ENCODE results near the gene ALKBH3. TPM values are rescaled to one million over a fixed set of nuclear protein-coding genes. Genes with fewer than 3 reads are reported as not detected.

ALKBH3 gene
- total RNA-seq, 1 donor from 2014 or later = 27.3 TPM

DNA sequence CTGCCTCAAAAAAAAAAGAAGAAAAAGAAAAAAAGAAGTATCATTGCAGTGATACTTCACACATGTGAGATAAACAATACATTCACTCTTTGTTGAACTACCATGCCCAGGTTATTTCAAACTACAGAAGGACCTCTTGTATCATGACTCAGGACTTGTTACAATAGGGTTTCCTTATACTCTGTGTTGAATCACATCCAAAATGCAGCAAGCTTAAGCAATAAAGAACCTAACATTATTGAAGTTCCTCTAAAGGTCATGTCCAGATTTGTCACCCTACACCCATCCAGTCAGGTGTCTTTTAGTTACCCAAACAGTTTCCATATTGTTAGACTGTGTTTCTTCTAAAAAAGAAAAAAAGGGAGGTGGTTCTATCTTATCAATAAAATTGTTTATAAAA lies 26.9 kb upstream of the ALKBH3 start:
- no peaks in the 10 kb centered on the region for H3K9me3 Mint-ChIP-seq (ENCODE audit: unreplicated experiment)
- H3K4me3 Mint-ChIP-seq (ENCODE audit: unreplicated experiment) = no peak overlapping the region
- no peak overlapping the region for H3K27ac Mint-ChIP-seq (ENCODE audit: unreplicated experiment)
- TF ChIP-seq, protein P1, sequence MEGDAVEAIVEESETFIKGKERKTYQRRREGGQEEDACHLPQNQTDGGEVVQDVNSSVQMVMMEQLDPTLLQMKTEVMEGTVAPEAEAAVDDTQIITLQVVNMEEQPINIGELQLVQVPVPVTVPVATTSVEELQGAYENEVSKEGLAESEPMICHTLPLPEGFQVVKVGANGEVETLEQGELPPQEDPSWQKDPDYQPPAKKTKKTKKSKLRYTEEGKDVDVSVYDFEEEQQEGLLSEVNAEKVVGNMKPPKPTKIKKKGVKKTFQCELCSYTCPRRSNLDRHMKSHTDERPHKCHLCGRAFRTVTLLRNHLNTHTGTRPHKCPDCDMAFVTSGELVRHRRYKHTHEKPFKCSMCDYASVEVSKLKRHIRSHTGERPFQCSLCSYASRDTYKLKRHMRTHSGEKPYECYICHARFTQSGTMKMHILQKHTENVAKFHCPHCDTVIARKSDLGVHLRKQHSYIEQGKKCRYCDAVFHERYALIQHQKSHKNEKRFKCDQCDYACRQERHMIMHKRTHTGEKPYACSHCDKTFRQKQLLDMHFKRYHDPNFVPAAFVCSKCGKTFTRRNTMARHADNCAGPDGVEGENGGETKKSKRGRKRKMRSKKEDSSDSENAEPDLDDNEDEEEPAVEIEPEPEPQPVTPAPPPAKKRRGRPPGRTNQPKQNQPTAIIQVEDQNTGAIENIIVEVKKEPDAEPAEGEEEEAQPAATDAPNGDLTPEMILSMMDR (IDR thresholded peaks at IDR 0.05; ENCODE audit: unreplicated experiment) = no peak
- no peaks in the 10 kb centered on the region for H3K27me3 Mint-ChIP-seq (ENCODE audit: unreplicated experiment)
- DNase-seq (ENCODE audit: low spot score) = no peak
- no peaks in the 10 kb centered on the region for H3K36me3 Mint-ChIP-seq (ENCODE audit: low read depth, unreplicated experiment)
- no peaks in the 10 kb centered on the region for H3K4me1 Mint-ChIP-seq (ENCODE audit: unreplicated experiment)

DNA sequence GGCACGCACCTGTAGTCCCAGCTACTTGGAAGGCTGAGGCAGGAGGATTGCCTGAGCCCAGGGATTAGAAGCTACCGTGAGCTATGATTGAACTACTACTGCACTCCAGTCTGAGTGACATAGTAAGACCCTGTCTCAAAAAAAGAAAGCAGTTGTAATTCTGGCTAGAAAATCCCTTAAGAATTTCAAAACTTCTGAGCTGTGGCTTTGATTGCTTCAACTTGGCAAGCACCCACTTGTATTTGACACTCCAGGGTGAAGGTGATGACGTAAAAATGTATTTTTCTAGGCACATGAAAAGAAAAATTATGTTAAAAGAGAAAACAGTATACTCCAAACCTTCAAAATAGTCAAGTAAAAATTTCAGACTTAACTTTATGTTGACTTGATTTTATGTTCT lies 23.6 kb upstream of the ALKBH3 start:
- H3K36me3 Mint-ChIP-seq (ENCODE audit: low read depth, unreplicated experiment) = peaks cover 6% of the 10 kb centered on the region
- H3K4me1 Mint-ChIP-seq (ENCODE audit: unreplicated experiment) = no peaks in the 10 kb centered on the region
- TF ChIP-seq, protein P1 (IDR thresholded peaks at IDR 0.05; ENCODE audit: unreplicated experiment) = no peak
- H3K27me3 Mint-ChIP-seq (ENCODE audit: unreplicated experiment) = no peaks in the 10 kb centered on the region
- H3K4me3 Mint-ChIP-seq (ENCODE audit: unreplicated experiment) = no peak overlapping the region
- no peak overlapping the region for H3K27ac Mint-ChIP-seq (ENCODE audit: unreplicated experiment)
- DNase-seq (ENCODE audit: low spot score) = no peak
- H3K9me3 Mint-ChIP-seq (ENCODE audit: unreplicated experiment) = no peaks in the 10 kb centered on the region

DNA sequence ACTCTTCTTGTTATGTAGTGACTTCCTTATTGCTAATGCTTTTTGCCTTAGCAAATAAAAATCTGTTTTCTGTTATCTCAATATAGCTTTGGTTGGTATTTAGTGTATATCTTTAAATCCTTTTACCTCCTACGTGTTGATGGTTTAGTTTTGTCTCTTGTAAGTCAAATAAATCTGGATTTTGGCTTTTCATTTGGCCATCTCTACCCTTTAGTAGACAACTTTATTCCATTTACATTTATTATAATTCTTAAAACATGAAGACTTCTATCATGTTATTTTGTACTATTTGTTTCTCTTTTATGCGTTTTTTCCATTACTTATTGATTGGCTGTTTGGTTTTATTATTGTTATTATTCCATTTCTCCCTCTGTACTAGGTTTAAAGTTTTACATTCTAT lies 19.5 kb upstream of the ALKBH3 start:
- H3K36me3 Mint-ChIP-seq (ENCODE audit: low read depth, unreplicated experiment) = peaks cover 6% of the 10 kb centered on the region
- no peak for DNase-seq (ENCODE audit: low spot score)
- H3K27ac Mint-ChIP-seq (ENCODE audit: unreplicated experiment) = no peak overlapping the region
- H3K4me1 Mint-ChIP-seq (ENCODE audit: unreplicated experiment) = no peaks in the 10 kb centered on the region
- TF ChIP-seq, protein P1 (IDR thresholded peaks at IDR 0.05; ENCODE audit: unreplicated experiment) = no peak
- no peak overlapping the region for H3K4me3 Mint-ChIP-seq (ENCODE audit: unreplicated experiment)
- H3K27me3 Mint-ChIP-seq (ENCODE audit: unreplicated experiment) = no peaks in the 10 kb centered on the region
- H3K9me3 Mint-ChIP-seq (ENCODE audit: unreplicated experiment) = no peaks in the 10 kb centered on the region

DNA sequence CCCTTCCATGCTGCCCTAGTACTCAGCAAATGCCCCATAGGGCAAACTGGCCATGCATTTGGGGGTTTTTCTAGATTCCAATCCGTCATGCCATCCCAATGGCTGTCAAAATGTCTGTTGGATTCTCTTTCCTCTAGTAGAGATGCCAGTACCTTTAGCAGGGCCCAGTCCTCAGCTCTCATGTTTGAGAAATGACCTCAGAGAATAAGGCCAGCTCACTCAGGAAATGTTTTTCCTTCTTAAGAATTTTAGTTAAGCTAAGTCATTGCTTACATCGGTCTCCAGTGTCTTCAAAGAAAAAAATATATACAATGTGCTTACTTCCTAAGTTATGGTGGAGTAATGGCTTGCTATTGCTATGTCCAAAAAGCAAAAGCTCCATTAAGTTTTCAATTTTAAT lies 14.1 kb upstream of the ALKBH3 start:
- Mint-ChIP-seq H3K36me3 (ENCODE audit: low read depth, unreplicated experiment) (no peaks in the 10 kb centered on the region), H3K27me3 (ENCODE audit: unreplicated experiment) (peaks cover 4% of the 10 kb centered on the region), H3K4me1 (ENCODE audit: unreplicated experiment) (no peaks in the 10 kb centered on the region), H3K9me3 (ENCODE audit: unreplicated experiment) (no peaks in the 10 kb centered on the region), H3K27ac (ENCODE audit: unreplicated experiment) (no peak overlapping the region), H3K4me3 (ENCODE audit: unreplicated experiment) (no peak overlapping the region)
- DNase-seq (ENCODE audit: low spot score) = no peak
- TF ChIP-seq, protein P1 (IDR thresholded peaks at IDR 0.05; ENCODE audit: unreplicated experiment) = no peak

DNA sequence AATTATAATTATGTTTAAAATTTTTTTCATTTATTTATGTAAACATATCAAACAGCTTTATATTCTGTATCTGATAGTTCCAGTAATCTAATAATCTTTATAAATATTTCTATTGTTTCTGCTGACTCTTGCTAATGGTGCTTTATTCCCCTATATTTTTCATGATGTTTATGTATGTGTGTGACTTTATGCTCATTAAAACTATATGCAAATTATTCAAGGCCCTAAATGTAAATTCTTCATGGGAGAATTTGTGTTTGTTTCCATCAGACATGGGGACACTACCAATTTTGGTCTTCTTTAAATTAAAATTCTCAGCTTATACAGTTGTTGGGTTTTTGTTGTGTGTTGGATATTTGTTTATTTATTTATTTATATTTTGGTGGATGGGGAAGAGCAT lies 13.7 kb upstream of the ALKBH3 start:
- no peak for DNase-seq (ENCODE audit: low spot score)
- Mint-ChIP-seq H3K9me3 (ENCODE audit: unreplicated experiment) (no peaks in the 10 kb centered on the region), H3K4me1 (ENCODE audit: unreplicated experiment) (no peaks in the 10 kb centered on the region), H3K27ac (ENCODE audit: unreplicated experiment) (no peak overlapping the region), H3K4me3 (ENCODE audit: unreplicated experiment) (no peak overlapping the region), H3K36me3 (ENCODE audit: low read depth, unreplicated experiment) (no peaks in the 10 kb centered on the region), H3K27me3 (ENCODE audit: unreplicated experiment) (peaks cover 4% of the 10 kb centered on the region)
- TF ChIP-seq, protein P1 (IDR thresholded peaks at IDR 0.05; ENCODE audit: unreplicated experiment) = no peak
